Measurements from ENCODE around the gene FAM184A.
"Not testable (repeated sequence)": the region's sequence is repeated elsewhere in the genome, so short reads cannot be mapped to it uniquely, and the experiment has no call there.

FAM184A gene

GRCh38 chr6:119052292-119052889 is 26.1 kb downstream of the FAM184A start:
- DNase-seq = no peak

- no peak for DNase-seq
Observed at GRCh38 chr6:119044255-119044654, 34.2 kb downstream of the FAM184A start.

GRCh38 chr6:119043783-119044182 is 34.7 kb downstream of the FAM184A start:
- no peak for DNase-seq

GRCh38 chr6:119043265-119043664 is 35.2 kb downstream of the FAM184A start:
- no peak for DNase-seq

DNA sequence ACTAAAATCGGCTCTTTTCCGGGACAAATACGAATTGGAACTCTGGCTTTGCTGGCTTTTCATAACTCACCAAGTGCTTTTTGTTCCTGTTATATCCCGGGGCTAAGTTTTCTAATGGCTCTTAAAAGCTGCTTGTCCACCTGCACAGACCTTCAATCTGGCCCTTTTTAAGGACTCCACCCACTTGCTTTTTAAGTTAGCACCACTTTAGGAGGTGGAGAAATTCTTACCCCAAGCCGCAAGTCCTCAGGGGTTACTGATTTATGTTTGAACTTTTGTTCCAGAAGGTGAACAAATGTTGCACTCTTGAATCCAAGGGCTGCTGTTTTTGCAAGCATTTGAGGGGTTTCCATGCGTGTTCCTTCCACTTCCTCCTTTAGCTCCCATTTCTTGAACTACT is 37.8 kb downstream of the FAM184A start:
- no peak for DNase-seq

DNA sequence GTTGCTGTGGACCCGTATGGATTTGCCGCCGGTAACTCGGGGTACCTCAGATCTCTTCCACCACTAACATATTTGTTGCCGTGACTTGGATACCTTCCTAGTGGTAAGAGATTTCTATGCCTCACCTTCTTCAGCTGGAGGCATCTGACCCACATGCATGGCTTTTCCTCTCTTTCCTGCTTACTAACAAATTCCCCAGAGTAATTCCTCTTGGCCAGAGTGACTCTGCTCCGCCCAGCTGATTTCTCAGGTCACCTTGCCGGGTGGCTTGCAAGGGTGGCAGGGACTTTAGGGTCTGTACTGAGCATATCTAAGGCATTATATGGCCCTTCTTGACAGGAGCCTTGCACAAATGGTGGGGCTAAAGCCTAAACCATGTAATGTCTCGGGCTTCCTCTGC is 38.2 kb downstream of the FAM184A start:
- no peak for DNase-seq

DNA sequence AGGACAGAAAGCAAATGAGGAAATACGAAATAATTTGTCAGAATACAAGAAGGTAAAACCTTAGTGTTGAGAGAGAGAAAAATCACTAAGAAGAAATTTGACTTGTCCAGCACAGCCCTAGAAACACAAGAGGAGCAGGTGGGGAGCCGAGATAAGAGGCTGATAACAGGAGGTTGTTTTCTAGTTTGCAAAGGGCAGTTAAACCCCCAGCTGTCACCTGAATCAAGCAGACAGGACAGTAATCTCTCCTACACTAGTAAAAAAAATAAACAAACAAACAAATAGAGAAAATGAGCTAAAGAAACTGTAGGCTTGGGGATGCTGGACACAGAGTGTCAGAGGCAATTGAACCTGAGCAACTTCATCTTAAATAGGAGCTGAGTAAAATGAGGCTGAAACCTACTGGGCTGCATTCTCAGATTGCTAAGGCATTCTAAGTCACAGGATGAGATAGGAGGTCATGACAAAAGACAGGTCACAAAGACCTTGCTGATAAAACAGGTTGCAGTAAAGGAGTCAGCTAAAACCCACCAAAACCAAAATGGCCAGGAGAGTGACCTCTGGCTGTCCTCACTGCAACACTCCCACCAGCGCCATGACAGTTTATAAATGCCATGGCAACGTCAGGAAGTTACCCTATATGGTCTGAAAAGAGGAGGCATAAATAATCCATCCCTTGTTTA is 40.4 kb downstream of the FAM184A start:
- DNase-seq = no peak

- no peak for DNase-seq
Observed at GRCh38 chr6:119037264-119037663, 41.2 kb downstream of the FAM184A start.

DNA sequence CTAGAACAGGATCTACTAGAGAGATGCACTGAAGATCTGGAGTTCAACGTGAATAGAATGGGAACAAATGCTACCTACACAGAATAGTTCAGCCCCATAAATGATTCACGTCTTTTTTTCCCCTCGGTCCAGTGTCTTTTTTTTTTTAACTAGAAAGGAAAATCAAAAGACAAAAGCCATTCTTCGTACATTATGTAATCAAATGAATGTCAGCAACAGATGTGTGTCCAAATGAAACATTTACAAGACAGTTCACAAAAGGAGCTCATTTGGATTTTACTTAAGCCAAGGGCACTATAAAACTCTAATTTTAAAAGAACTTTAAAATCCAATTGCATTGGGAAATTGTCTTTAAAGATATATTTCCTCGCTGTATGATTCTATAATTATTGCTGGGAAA is 42.4 kb downstream of the FAM184A start:
- no peak for DNase-seq

DNA sequence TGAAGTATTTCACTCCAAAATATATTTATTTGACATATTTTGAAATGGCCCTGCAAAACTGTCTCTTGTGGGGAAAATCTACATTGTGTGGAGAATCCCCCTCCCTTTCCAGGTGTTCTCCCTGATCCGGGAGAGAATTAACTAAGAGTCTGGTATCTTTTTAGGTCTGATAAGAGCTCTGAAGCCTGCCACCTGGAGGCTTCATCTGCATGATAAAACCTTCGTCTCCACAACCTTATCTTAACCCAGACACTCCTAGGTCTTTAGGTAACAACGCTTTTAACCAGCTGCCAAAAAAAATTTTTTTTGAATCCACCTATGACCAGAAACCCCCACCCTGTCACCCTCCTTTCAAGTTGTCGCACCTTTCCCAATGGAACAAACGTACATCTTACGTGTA is 43.0 kb downstream of the FAM184A start:
- DNase-seq = no peak

- DNase-seq = no peak
Observed at GRCh38 chr6:119034827-119035458, 43.5 kb downstream of the FAM184A start.

DNA sequence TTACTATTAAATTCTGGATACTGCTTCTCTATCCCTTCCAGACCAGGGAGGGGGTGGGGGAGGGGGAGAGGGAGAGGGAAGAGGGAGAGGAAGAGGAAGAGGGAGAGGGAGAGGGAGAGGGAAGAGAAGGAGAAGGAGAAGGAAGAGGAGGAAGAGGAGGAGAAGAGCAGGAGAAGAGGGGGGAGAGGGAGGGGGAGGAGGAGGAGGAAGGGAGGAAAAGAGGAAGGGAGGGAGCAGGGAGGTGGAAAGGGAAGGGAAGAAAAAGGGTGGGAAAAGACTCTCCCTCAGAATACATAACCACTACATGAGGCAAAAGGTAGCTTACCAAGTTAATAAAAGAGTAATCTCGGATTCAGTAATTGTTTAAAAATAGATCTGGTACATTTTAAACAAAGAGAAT is 46.0 kb downstream of the FAM184A start:
- no peak for DNase-seq

GRCh38 chr6:119030759-119031158 is 47.7 kb downstream of the FAM184A start:
- no peak for DNase-seq

- no peak for DNase-seq
Observed at GRCh38 chr6:119028091-119028490, 50.4 kb downstream of the FAM184A start.

DNA sequence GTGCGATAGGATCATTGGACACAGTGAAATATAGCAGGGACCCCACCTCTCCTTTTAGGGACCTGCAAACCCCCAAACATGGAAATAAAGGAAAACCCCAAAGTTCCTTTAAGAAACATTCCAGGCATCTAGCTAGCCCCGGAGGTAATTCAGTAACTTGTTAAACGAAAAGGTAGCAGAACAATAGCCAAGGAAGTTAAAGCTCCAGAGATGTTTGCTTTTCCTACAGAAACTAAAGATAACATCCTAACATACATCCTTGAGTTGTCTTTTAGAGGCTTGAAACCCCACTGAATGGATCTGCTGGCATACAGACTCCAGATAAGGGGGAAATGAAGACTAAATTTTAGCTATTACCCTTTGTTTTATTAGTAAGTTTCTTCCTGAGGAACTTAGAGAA is 51.0 kb downstream of the FAM184A start:
- no peak for DNase-seq

- no peak for DNase-seq
Observed at GRCh38 chr6:119026822-119027221, 51.6 kb downstream of the FAM184A start.

- no peak for DNase-seq
Observed at GRCh38 chr6:119025793-119026192, 52.7 kb downstream of the FAM184A start.

DNA sequence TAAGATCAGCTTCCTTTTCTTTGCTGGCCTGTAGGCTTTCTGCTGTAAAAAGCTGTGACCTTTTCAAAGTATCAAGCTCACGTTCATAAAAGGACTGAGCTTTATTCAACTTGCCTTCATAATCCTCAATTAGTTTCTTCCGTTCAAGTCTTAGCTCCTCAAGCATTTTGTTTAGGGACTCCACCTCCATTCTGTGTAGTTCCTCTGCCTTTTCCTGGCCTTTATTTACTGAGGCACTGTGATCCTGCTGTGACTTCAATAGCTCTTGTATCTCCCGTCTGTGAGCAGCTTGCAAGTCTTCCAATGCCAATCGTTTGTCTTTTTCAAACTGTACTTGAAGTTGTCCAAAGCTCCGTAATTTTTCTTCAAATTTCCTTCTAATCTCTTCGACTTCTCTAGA is 54.4 kb downstream of the FAM184A start:
- DNase-seq = no peak

- DNase-seq = no peak
Observed at GRCh38 chr6:119022796-119023195, 55.7 kb downstream of the FAM184A start.

DNA sequence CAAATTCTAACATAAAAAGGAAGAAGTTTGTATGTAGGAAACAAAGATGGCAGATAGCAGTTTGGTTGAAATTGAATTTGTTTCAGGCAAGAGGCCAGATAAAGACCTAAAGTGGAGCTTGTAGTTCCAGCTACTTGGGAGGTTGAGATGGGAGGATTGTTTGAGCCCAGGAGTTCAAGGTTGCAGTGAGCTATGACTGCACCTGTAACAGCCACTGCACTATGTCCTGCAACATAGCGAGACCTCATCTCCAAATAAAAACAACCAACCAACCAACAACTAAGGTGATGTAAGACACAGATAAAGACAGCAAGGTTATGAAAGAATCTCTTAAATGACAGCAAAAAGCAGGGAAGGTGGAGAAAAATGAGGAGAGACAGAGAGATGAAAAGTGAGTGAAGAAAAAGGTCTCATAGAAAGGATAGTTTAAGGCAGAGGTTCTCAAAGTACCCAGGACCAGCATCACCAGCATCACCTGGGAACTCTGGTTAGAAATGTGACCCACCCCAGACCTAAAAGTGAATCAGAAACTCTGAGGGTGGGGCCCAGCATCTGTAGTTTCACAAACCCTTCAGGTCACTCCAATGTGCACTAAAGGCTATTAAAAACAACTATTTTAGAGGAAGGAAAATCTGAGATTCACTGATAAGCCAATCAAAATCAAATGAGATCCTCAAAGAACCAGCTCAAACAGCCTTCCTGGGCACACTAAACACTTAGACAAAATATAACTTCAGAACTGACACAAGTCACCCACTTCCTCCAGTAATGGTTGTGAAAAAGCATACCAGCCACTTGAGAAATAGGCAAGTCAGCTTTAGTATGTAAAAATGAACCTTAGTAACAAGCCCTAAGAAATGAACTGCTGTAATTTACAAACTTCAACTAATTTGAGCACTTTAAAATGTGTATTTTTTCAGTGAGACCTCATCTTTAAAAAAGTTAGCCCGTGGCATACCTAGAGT is 57.6 kb downstream of the FAM184A start:
- DNase-seq = no peak

DNA sequence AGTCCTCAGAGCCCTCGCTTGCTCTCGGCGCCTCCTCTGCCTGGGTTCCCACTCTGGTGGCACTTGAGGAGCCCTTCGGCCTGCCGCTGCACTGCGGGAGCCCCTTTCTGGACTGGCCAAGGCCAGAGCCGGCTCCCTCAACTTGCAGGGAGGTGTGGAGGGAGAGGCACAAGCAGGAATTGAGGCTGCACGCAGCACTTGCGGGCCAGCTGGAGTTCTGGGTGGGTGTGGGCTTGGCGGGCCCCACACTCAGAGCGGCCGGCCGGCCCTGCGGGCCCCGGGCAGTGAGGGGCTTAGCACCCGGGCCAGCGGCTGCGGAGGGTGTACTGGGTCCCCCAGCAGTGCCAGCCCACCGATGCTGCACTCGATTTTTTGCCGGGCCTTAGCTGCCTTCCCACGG is 63.3 kb downstream of the FAM184A start:
- not testable (repeated sequence) for DNase-seq

DNA sequence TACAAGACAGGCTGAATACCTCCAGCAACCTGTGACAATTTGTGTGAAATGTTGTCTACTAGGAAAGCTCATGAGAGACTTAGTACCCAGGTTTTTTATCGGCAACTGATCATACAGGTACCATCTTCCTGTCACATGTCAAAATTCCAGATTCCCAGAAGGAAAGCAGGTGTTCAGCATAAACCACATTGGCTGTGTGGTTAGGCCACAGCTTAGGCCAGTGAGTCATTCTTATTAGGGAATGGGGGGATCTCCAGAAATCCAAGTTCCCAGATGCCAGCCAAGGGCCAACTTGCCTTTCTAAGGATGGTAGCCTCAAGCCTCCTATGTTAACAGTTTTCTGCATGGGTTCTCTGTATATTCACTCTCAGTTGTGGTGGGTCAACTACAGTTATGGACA is 65.9 kb downstream of the FAM184A start:
- DNase-seq = no peak

GRCh38 chr6:119009266-119009665 is 69.2 kb downstream of the FAM184A start:
- not testable (repeated sequence) for DNase-seq
